Stimulated activated CD4-positive, alpha-beta T cell treated with anti-CD3 and anti-CD28 coated beads, Interleukin-4, amount 100 ng/mL, for 24 hours (primary cell): Measurements from ENCODE around the gene SORBS1.

Source experiments
- DNase-seq: peaks from one replicate; pipeline ENCODE4 v3.0.0-alpha.2; 2020

The SORBS1 gene

GRCh38 chr10:95305606-95306317, 255.4 kb downstream of the SORBS1 start:
- no peak for DNase-seq

- DNase-seq, result no peak
Observed at GRCh38 chr10:95304976-95305375, 256.2 kb downstream of the SORBS1 start.

DNA sequence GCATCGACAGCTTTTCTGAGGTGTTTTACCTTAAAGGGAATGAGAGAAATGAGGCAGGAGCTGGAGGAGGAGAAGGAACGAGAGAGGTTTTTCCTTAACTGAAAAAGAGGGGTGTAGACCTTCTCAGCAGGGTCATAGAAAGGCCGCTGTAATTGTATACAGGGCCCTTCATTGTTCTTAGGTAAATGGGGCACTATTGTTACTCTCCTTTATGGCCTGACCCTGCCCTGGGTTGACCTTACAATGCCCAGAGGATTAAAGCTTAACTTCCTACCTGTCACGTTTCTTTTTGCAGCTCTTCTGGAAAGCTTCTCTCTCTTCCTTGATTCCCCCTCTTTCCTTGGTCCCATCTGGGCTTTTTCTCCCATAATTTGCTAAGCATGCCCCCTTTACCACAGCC, 256.7 kb downstream of the SORBS1 start:
- DNase-seq, result no peak

DNA sequence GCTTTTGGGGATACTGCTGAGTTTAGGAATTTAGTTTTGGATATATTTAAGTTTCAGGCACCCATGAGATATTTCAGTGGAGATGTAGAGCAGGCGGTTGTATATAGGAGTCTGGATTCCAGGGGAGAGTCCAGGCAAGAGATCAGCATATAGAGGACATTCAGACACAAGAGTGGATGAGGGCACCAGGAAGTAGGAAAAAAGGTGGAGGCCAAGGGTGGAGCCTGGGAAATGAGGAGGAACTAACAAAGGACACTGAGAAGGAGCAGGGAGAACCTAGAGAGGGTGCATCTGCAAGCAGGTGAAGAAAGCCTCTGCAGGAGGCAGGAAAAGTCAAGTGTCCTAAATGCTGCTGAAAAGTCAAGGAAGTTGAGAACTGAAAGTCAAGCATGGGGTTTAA, 257.2 kb downstream of the SORBS1 start:
- no peak for DNase-seq

DNA sequence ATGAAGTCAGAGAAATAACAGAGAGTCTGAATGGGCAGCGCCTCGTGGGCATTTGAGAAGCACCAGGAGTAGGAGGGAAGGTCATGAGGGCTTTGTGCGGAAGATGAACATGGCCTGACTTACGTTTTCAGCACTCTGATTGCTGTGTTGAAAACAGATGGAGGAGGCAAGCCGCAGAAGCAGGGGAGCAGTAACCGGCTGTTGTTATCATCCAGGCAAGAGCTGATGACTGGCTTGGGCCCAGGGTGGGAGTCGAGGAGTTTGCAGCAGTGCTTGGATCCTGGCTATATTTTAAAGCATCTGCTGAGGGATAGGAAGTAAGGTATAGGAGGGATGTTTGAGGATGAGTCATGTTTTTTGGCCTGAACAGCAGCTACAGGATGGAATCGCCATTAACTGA, 257.6 kb downstream of the SORBS1 start:
- no peak for DNase-seq

DNA sequence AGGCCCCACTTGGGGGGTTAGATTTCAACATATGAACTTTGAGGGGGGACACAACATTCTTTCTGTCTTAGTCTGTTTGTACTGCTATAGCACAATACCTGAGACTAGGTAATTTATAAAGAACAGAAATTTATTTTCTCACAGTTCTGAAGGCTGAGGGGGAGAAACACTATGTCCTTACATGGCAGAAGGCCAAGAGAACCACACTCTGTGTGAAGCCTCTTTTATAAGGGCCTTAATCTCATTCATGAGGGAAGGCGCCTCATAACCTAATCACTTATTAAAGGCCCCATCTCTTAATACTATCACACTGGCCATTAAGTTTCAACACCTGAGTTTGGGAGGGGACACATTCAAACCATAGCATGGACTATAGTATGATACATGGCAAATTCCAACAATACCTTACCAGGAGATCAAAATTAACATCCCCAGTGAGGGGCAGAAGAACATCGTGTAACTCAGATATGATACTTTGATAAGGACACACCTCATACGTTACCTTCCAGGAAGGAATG, 261.1 kb downstream of the SORBS1 start:
- no peak for DNase-seq

- no peak for DNase-seq
Observed at GRCh38 chr10:95297402-95297801, 263.8 kb downstream of the SORBS1 start.

- DNase-seq, result no peak
Observed at GRCh38 chr10:95296764-95297163, 264.4 kb downstream of the SORBS1 start.

DNA sequence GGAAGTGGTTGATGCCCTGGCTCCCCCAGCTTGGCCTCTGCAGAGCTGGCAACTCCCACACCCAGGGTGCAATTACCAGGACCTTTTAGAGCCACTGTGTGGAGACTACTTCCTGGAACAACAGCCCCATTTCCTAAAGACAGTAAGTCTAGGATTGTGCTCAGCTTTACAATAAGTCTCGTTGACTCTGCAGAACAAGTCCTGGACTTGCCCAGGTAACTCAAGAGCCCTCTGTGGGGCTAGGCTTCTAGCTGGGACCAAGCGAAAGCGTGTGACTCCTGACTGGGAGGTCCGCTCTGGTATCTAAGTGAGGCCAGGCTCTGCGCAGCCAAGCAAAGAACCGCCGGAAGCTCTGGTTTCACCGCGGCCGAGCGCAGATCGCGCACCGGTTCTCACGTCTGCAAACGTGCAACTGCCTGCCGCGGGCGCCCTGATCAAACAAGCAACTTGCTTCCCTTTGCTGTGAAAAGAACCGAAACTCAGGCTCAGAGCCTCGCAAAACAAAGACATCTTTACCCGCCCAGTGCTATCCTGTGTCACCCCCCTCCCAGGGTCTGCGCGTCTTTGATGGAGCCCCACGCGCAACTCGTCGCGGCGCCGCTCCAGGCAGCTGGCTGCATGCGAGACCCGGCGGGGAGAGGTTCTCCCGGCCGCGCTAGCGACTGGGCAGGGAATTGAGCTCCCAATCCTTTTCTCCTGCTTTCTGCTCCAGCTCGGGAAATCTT, 266.0 kb downstream of the SORBS1 start:
- peak; percentile 18 for DNase-seq

DNA sequence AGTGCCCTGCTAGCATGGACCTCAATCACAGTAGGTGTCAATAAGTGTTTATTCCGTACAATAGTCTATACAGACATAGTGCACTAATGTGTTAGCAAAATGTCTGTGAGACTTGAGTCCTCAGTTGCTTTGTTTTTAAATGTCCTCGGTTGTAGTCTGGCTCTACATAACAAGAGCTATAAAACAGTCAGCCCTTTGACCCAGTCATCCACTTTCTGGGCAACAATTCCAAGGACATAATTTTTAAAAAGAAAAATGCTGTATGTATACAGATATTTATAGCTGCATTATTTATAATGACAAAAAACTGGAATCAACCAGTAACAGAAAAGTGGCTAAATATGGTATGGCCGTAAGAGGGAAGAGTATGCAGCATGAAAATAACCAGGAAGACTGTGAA, 267.5 kb downstream of the SORBS1 start:
- no peak for DNase-seq

GRCh38 chr10:95291365-95292039, 269.7 kb downstream of the SORBS1 start:
- no peak for DNase-seq

- DNase-seq, result peak; percentile 7
Observed at GRCh38 chr10:95290461-95291364, 270.5 kb downstream of the SORBS1 start, which contains the start of gene PDLIM1. TSS of gene PDLIM1 (minus strand) at chr10:95291003. CDS start at chr10:95290915, 88 bp downstream.

- DNase-seq, result no peak
Observed at GRCh38 chr10:95289921-95290421, 271.2 kb downstream of the SORBS1 start.

DNA sequence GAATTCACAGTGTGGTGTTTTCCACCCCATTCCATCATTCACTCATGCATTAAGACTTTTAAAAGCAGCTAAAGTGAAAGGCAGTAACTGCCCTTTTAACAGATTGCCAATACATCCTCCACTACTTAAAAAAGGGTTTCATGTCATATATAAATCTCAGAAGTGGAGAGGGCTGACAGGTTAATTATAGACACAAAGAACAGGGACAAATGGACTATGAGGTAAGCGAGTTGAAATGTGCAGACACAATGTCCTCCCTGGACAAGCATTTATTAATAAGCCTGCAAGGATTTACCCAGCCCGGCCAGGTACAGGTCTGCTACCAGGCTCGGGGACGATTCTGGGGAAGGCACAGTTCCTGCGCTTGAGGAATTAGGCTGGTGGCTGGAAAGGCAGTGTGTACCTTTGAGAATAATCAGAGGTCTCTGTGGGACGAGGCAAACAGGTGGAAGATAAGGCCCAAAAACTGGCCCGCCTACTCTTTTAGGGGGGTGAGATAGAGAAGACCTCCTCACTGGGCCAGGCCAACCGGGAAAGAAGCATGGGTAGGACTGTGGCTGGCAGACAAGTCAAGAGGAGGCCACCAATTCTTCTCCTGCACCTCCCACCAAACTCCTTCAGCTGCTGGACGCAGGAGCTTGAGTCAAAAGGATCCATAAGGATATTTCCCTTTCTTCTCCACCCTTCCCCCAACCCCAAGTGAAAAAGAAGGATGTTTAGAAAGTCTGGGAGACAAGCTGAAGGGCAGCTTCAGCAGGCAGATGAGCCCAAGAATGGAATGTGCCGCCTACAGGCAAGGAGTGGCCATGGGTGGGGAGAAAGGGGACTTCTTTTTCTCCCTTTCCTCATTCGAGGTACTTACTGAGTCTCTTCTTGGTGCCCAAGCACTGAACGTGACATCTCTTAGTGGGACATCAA, 271.9 kb downstream of the SORBS1 start:
- no peak for DNase-seq

GRCh38 chr10:95288303-95288702, 272.9 kb downstream of the SORBS1 start:
- DNase-seq, result no peak

DNA sequence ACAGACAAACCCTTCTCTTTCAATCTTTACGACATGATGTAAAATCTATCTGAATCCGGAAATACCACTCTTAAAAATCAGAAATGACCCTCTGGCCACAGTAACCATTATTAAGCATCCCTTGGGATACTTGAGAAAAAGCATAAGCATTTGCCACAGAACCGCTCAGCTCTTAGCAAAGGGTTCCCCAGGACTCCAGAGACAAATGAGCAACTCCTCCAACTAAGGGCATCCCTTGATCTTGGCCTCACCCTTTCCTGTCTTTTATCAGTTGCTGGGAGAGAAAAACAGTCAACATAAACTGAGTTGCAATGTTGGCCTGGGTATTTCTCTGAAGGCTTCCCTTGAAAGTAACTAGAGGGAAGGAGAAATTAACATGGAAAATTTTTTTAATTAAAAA, 273.9 kb downstream of the SORBS1 start:
- no peak for DNase-seq

DNA sequence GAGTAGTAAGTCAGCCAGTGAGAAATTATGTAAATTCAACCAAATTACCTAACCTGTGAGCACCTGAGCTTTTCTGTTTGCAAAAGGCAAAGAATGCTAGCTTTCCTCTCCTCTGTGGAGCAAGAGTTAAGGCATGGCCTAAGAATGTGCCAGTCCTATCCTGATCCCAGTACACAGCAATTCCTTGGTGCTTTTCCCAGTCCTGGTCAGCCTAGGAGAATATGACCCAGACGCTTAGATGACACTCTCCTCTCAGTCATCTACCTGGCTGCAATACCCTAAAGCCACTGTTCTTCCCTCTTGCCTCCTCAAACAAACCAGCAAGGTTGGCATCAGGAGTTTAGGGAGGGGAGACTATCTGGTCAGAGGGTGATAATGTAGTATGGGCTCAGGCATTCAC, 274.5 kb downstream of the SORBS1 start:
- no peak for DNase-seq

DNA sequence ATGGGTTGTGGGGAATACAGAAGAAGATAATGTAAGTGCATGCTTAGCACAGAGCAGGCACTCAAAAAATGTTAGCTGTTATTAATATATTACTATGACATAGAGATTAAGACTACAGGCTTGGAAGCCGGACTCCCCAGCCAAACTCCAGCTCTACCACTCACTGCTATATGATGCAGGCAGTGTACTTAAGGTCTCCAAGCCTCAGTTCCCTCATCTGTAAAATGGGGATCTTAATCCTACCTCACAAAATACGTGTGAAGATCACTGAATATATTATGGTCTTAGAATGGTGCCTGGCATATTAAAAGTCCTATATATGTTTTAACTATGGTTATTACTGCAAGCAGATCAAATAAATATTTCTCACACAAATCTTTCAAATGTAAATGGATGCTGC, 275.6 kb downstream of the SORBS1 start:
- DNase-seq, result no peak

DNA sequence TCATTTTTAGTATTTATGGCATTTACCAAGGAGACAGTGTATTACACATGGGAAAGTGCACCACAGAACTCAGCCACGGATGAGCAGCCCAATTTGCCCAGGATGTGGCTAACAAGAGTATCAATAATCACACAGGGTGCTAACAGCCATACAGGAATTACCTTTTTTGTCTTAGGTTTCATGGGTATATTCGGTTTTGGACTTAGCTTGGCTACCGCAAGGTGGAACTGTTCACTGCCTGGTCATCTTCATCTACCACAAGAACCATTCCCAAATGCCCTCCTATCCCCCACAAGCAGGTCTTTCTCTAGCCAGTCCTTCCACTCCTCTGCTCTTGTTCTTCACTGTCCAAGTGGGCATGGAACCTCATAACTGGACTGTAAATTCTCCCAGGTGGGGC, 276.4 kb downstream of the SORBS1 start:
- no peak for DNase-seq

- no peak for DNase-seq
Observed at GRCh38 chr10:95282107-95282506, 279.1 kb downstream of the SORBS1 start.

- no peak for DNase-seq
Observed at GRCh38 chr10:95281206-95281605, 280.0 kb downstream of the SORBS1 start.
